NCI-H2227 treated with DMSO at 0.1 percent for 48 hours (cell line): ENCODE measurements around the gene AMPD3.

Experiments
- DNase-seq: peaks from one replicate; lab custom pipeline; 2025; lab: John Stamatoyannopoulos, UW

The AMPD3 gene

GRCh38 chr11:10503777-10504480 is 48.9 kb downstream of the AMPD3 start:
- no peak for DNase-seq

- no peak for DNase-seq
Measured at GRCh38 chr11:10504490-10504889, 49.4 kb downstream of the AMPD3 start.

GRCh38 chr11:10505278-10506007 is 50.4 kb downstream of the AMPD3 start:
- no peak for DNase-seq

- no peak for DNase-seq
Measured at GRCh38 chr11:10506008-10506370, 50.9 kb downstream of the AMPD3 start.

GRCh38 chr11:10511181-10511621 is 56.1 kb downstream of the AMPD3 start:
- no peak for DNase-seq

- no peak for DNase-seq
Measured at GRCh38 chr11:10514202-10514601, 59.1 kb downstream of the AMPD3 start.

GRCh38 chr11:10514709-10515108 is 59.6 kb downstream of the AMPD3 start:
- DNase-seq, result no peak

- DNase-seq, result no peak
Measured at GRCh38 chr11:10515418-10515817, 60.4 kb downstream of the AMPD3 start.

- no peak for DNase-seq
Measured at GRCh38 chr11:10518123-10518522, 63.1 kb downstream of the AMPD3 start.

- no peak for DNase-seq
Measured at GRCh38 chr11:10518891-10519290, 63.8 kb downstream of the AMPD3 start.

- DNase-seq, result no peak
Measured at GRCh38 chr11:10519630-10520029, 64.6 kb downstream of the AMPD3 start.

GRCh38 chr11:10520562-10520961 is 65.5 kb downstream of the AMPD3 start:
- no peak for DNase-seq

- DNase-seq, result no peak
Measured at GRCh38 chr11:10522276-10522675, 67.2 kb downstream of the AMPD3 start.

- no peak for DNase-seq
Measured at GRCh38 chr11:10522921-10523320, 67.9 kb downstream of the AMPD3 start.

GRCh38 chr11:10524471-10524870 is 69.4 kb downstream of the AMPD3 start:
- no peak for DNase-seq

GRCh38 chr11:10526974-10527918 is 72.2 kb downstream of the AMPD3 start:
- DNase-seq, result no peak

GRCh38 chr11:10528121-10528520 is 73.1 kb downstream of the AMPD3 start:
- DNase-seq, result no peak

- no peak for DNase-seq
Measured at GRCh38 chr11:10529279-10529678, 74.2 kb downstream of the AMPD3 start.

- no peak for DNase-seq
Measured at GRCh38 chr11:10532526-10532925, 77.5 kb downstream of the AMPD3 start.

GRCh38 chr11:10533323-10533722 is 78.3 kb downstream of the AMPD3 start:
- no peak for DNase-seq

- no peak for DNase-seq
Measured at GRCh38 chr11:10534316-10534715, 79.3 kb downstream of the AMPD3 start.

- DNase-seq, result no peak
Measured at GRCh38 chr11:10537600-10537999, 82.5 kb downstream of the AMPD3 start.

GRCh38 chr11:10538924-10539323 is 83.9 kb downstream of the AMPD3 start:
- DNase-seq, result no peak
